ENCODE data around the gene TTLL6. TPM values are rescaled to one million over a fixed set of nuclear protein-coding genes. Genes with fewer than 3 reads are reported as not detected.

The TTLL6 gene
- polyA plus RNA-seq, 3 donors, result 0.14 to 0.64 (median 0.40) TPM

Other genes starting within 250 kb of the TTLL6 start
- gene HOXB4, start 238.9 kb downstream of the TTLL6 start, polyA plus RNA-seq (ENCODE audit: insufficient read length in 3 of 3), result 1 to 10 TPM; 6.8 to 9.6 (median 7.8) TPM
- 100 to 1,000 TPM; 105 to 150 (median 118) TPM for gene HOXB3, start 227.0 kb downstream of the TTLL6 start, polyA plus RNA-seq (ENCODE audit: insufficient read length in 3 of 3)
- gene HOXB5, start 223.4 kb downstream of the TTLL6 start, polyA plus RNA-seq (ENCODE audit: insufficient read length in 3 of 3), result 10 to 100 TPM; 20.4 to 27.5 (median 20.8) TPM
- gene HOXB6, start 212.2 kb downstream of the TTLL6 start, polyA plus RNA-seq (ENCODE audit: insufficient read length in 3 of 3), result 10 to 100 TPM; 69.6 to 81.4 (median 72.6) TPM
- 10 to 100 TPM; 44.7 to 50.2 (median 48.7) TPM for gene HOXB7, start 206.2 kb downstream of the TTLL6 start, polyA plus RNA-seq (ENCODE audit: insufficient read length in 3 of 3)
- 10 to 100 TPM; 38.8 to 40.6 (median 39.7) TPM for gene HOXB8, start 201.9 kb downstream of the TTLL6 start, polyA plus RNA-seq (ENCODE audit: insufficient read length in 3 of 3)
- 10 to 100 TPM; 51.5 to 70.6 (median 68.4) TPM for gene HOXB9, start 190.9 kb downstream of the TTLL6 start, polyA plus RNA-seq (ENCODE audit: insufficient read length in 3 of 3)
- not detected for gene PRAC1, start 94.7 kb downstream of the TTLL6 start, polyA plus RNA-seq (ENCODE audit: insufficient read length in 3 of 3)
- gene PRAC2, start 94.0 kb downstream of the TTLL6 start, polyA plus RNA-seq (ENCODE audit: insufficient read length in 3 of 3), result not detected
- not detected for gene HOXB13, start 88.5 kb downstream of the TTLL6 start, polyA plus RNA-seq (ENCODE audit: insufficient read length in 3 of 3)
- gene CALCOCO2, start 13.8 kb upstream of the TTLL6 start, polyA plus RNA-seq (ENCODE audit: insufficient read length in 3 of 3), result 10 to 100 TPM; 88.9 to 97.6 (median 91.8) TPM
- gene ATP5MC1, start 75.6 kb upstream of the TTLL6 start, polyA plus RNA-seq (ENCODE audit: insufficient read length in 3 of 3), result 100 to 1,000 TPM; 158 to 162 (median 160) TPM
- gene UBE2Z, start 91.2 kb upstream of the TTLL6 start, polyA plus RNA-seq (ENCODE audit: insufficient read length in 3 of 3), result 10 to 100 TPM; 91.6 to 99.2 (median 97.7) TPM
- gene SNF8, start 127.6 kb upstream of the TTLL6 start, polyA plus RNA-seq (ENCODE audit: insufficient read length in 3 of 3), result 100 to 1,000 TPM in 2 of 3 donors, 10 to 100 TPM in 1; 86.2 to 107 (median 101) TPM
- gene GIP, start 151.4 kb upstream of the TTLL6 start, polyA plus RNA-seq (ENCODE audit: insufficient read length in 3 of 3), result not detected
- gene IGF2BP1, start 180.2 kb upstream of the TTLL6 start, polyA plus RNA-seq (ENCODE audit: insufficient read length in 3 of 3), result 10 to 100 TPM; 12.9 to 20.4 (median 18.2) TPM